Osteoblast (primary cell): ENCODE measurements around the gene ADARB1. TPM values are rescaled to one million over a fixed set of nuclear protein-coding genes. Genes with fewer than 3 reads are reported as not detected.

Source experiments
- DNase-seq: peaks from one replicate; pipeline ENCODE4 v3.0.0; 2011; ENCODE audit warnings: low spot score, mixed read lengths; ENCODE audit not compliant: insufficient read length; ENCODE audit errors: missing footprints
- H2AFZ ChIP-seq: 2 replicates; pipeline ENCODE4 v1.6.0; 2011; ENCODE audit warnings: mild to moderate bottlenecking, low read length
- H3K27ac ChIP-seq: 2 replicates; pipeline ENCODE4 v1.5.1; 2011; ENCODE audit warnings: mild to moderate bottlenecking, low read depth, low read length, moderate library complexity
- H3K27me3 ChIP-seq: 2 replicates; pipeline ENCODE4 v1.6.0; 2012; ENCODE audit warnings: mild to moderate bottlenecking, control low read depth, inconsistent platforms, low read length, moderate library complexity; ENCODE audit not compliant: insufficient read depth
- H3K36me3 ChIP-seq: 2 replicates; pipeline ENCODE4 v1.5.1; 2011; ENCODE audit warnings: mild to moderate bottlenecking, low read length, control low read depth, moderate library complexity; ENCODE audit not compliant: insufficient read depth
- H3K4me1 ChIP-seq: 2 replicates; pipeline ENCODE4 v1.5.1; 2011; ENCODE audit warnings: mild to moderate bottlenecking, low read length, control low read depth, moderate library complexity; ENCODE audit not compliant: insufficient read depth
- H3K4me2 ChIP-seq: 2 replicates; pipeline ENCODE4 v1.6.0; 2011; ENCODE audit warnings: mild to moderate bottlenecking, low read length; ENCODE audit not compliant: insufficient read depth
- H3K4me3 ChIP-seq: fragments of 200-600 bp; sonication (generic); 3 replicates; pipeline ENCODE4 v1.5.1; 2012; ENCODE audit warnings: mild to moderate bottlenecking, low read length, inconsistent platforms; ENCODE audit not compliant: insufficient read depth
- H3K79me2 ChIP-seq: 2 replicates; pipeline ENCODE4 v1.6.0; 2012; ENCODE audit warnings: mild to moderate bottlenecking, low read length, control low read depth, inconsistent platforms; ENCODE audit not compliant: insufficient read depth
- H3K9me3 ChIP-seq: 2 replicates; pipeline ENCODE4 v1.5.1; 2011; ENCODE audit warnings: low read depth, low read length, control low read depth
- H4K20me1 ChIP-seq: 2 replicates; pipeline ENCODE4 v1.6.0; 2012; ENCODE audit warnings: mild to moderate bottlenecking, low read length, control low read depth; ENCODE audit not compliant: insufficient read depth
- CTCF ChIP-seq: IDR thresholded peaks from 2 replicates; pipeline ENCODE4 v1.5.1; 2011; ENCODE audit warnings: mild to moderate bottlenecking, low read depth, low read length, moderate library complexity; ENCODE audit errors: extremely low read depth
- total RNA-seq: library from RNA; depleted of rRNA; stranded (reverse); fragments of >200 nt; gene quantifications from 2 replicates; pipeline ENCODE4 v1.2.3, GENCODE V29; 2012

ADARB1 gene
- total RNA-seq, 1 donor = 19.5 TPM

- Histone ChIP-seq H4K20me1 (no peaks in the 10 kb centered on the region), H3K27ac (no peak overlapping the region), H3K4me3 (no peak overlapping the region), H3K9me3 (no peaks in the 10 kb centered on the region), H2AFZ (no peak overlapping the region), H3K4me1 (peaks cover 9% of the 10 kb centered on the region), H3K79me2 (no peaks in the 10 kb centered on the region), H3K27me3 (no peaks in the 10 kb centered on the region), H3K4me2 (no peak overlapping the region), H3K36me3 (peaks cover 8% of the 10 kb centered on the region)
- no peak for DNase-seq
- TF ChIP-seq CTCF = no peak
Measured at GRCh38 chr21:45149021-45149420, 74.6 kb downstream of the ADARB1 start.

GRCh38 chr21:45150638-45151131, 76.3 kb downstream of the ADARB1 start:
- H3K27me3 ChIP-seq = no peaks in the 10 kb centered on the region
- H3K4me3 ChIP-seq = no peak overlapping the region
- peaks cover 3% of the 10 kb centered on the region for H3K36me3 ChIP-seq
- H3K79me2 ChIP-seq = no peaks in the 10 kb centered on the region
- peaks cover 9% of the 10 kb centered on the region for H4K20me1 ChIP-seq
- DNase-seq = no peak
- peaks cover 22% of the 10 kb centered on the region for H3K4me1 ChIP-seq
- no peak overlapping the region for H3K4me2 ChIP-seq
- H3K27ac ChIP-seq = no peak overlapping the region
- H2AFZ ChIP-seq = no peak overlapping the region
- H3K9me3 ChIP-seq = no peaks in the 10 kb centered on the region
- no peak for TF ChIP-seq CTCF

GRCh38 chr21:45151445-45152160, 77.2 kb downstream of the ADARB1 start:
- no peaks in the 10 kb centered on the region for H3K9me3 ChIP-seq
- H3K36me3 ChIP-seq = no peaks in the 10 kb centered on the region
- no peaks in the 10 kb centered on the region for H3K27me3 ChIP-seq
- H3K4me2 ChIP-seq = no peak overlapping the region
- no peak for DNase-seq
- H3K27ac ChIP-seq = no peak overlapping the region
- H2AFZ ChIP-seq = no peak overlapping the region
- TF ChIP-seq CTCF = no peak
- no peak overlapping the region for H3K4me3 ChIP-seq
- no peaks in the 10 kb centered on the region for H3K79me2 ChIP-seq
- H3K4me1 ChIP-seq = peaks cover 22% of the 10 kb centered on the region
- H4K20me1 ChIP-seq = peaks cover 9% of the 10 kb centered on the region

- H3K9me3 ChIP-seq = no peaks in the 10 kb centered on the region
- H3K79me2 ChIP-seq = no peaks in the 10 kb centered on the region
- no peak for TF ChIP-seq CTCF
- H2AFZ ChIP-seq = no peak overlapping the region
- peaks cover 10% of the 10 kb centered on the region for H4K20me1 ChIP-seq
- H3K4me2 ChIP-seq = no peak overlapping the region
- no peak overlapping the region for H3K27ac ChIP-seq
- no peaks in the 10 kb centered on the region for H3K36me3 ChIP-seq
- DNase-seq = no peak
- peaks cover 22% of the 10 kb centered on the region for H3K4me1 ChIP-seq
- no peak overlapping the region for H3K4me3 ChIP-seq
- H3K27me3 ChIP-seq = no peaks in the 10 kb centered on the region
Measured at GRCh38 chr21:45152265-45152746, 77.9 kb downstream of the ADARB1 start.
